A673 (cell line): ENCODE results near the gene SLC26A6.

Source experiments
- CTCF ChIP-seq: fragments of 300-800, 200-600 bp; sonication (generic); conservative IDR thresholded peaks from 2 replicates; pipeline ENCODE4 v1.5.1; 2017; ENCODE audit warnings: low read depth, mild to moderate bottlenecking, antibody characterized with exemption, low read length, moderate library complexity, mixed read lengths
- EZH2 ChIP-seq: fragments of 200-600 bp; sonication (generic); IDR thresholded peaks from 2 replicates; pipeline ENCODE4 v1.6.1; 2017; ENCODE audit warnings: borderline replicate concordance, low read depth, mild to moderate bottlenecking, mixed read lengths, antibody characterized with exemption, low read length; ENCODE audit not compliant: poor library complexity, severe bottlenecking

GRCh38 chr3:48595075-48595525 is 40.2 kb downstream of the SLC26A6 start, which contains the start of gene COL7A1:
- TF ChIP-seq CTCF (no peak), EZH2 (no peak)
